Measurements from ENCODE around the gene PDCD7. TPM values are rescaled to one million over a fixed set of nuclear protein-coding genes. Genes with fewer than 3 reads are reported as not detected.

Gene PDCD7
- total and polyA plus RNA-seq, 10 donors: 9.8 to 27.3 (median 22.1) TPM

- intact Hi-C loops (cut with DNase I; ENCODE audit: low total_unique reads): no loop called here
- TF ChIP-seq POLR2A (IDR thresholded peaks at IDR 0.05) (no peak), POLR2AphosphoS5 (IDR thresholded peaks at IDR 0.05) (no peak), CTCF (IDR thresholded peaks at IDR 0.05 in 8 of 11, conservative IDR thresholded peaks at IDR 0.05 in 3 of 11) (no peak)
- no peaks in the 10 kb centered on the region for H3K4me1 ChIP-seq
- H3K9me3 ChIP-seq: no peaks in the 10 kb centered on the region
- no peak within 1 kb of the TSS for H3K4me3 ChIP-seq
- no peak within 1 kb of the TSS for H3K27ac ChIP-seq
- peaks cover 4 to 90% (median 52%) of the 10 kb centered on the region in 6 donors for H3K36me3 ChIP-seq
- no peak for DNase-seq
- 92 to 96% (median 95%) methylated on average over 2 of the region's 2 CpGs for WGBS, 5 donors
- no peaks in the 10 kb centered on the region for H3K27me3 ChIP-seq (replicated peaks in 1 of 7)
Measured at GRCh38 chr15:65115086-65115485, 18.5 kb downstream of the PDCD7 start, which contains the start of gene UBAP1L. Gene UBAP1L (minus strand): TSS chr15:65115200. CDS start chr15:65106215, 8,985 bp downstream.

- H3K4me3 ChIP-seq: no peak overlapping the region
- TF ChIP-seq CTCF (IDR thresholded peaks at IDR 0.05 in 8 of 11, conservative IDR thresholded peaks at IDR 0.05 in 3 of 11) (no peak), POLR2A (IDR thresholded peaks at IDR 0.05) (no peak), POLR2AphosphoS5 (IDR thresholded peaks at IDR 0.05) (no peak)
- peaks cover 0 to 64% (median 19%) of the 10 kb centered on the region in 6 donors for H3K36me3 ChIP-seq
- no peaks in the 10 kb centered on the region for H3K9me3 ChIP-seq
- H3K4me1 ChIP-seq: no peaks in the 10 kb centered on the region
- DNase-seq: no peak
- intact Hi-C loops (cut with DNase I; ENCODE audit: low total_unique reads): no loop called here
- 54 to 75% (median 63%) methylated on average over 3 of the region's 3 CpGs for WGBS, 5 donors
- H3K27ac ChIP-seq: peak overlapping the region in 1 of 8 donors; percentile 21
- H3K27me3 ChIP-seq (replicated peaks in 1 of 7): no peaks in the 10 kb centered on the region
Measured at GRCh38 chr15:65110676-65111292, 22.8 kb downstream of the PDCD7 start.

GRCh38 chr15:65106011-65106590, 27.5 kb downstream of the PDCD7 start:
- H3K27me3 ChIP-seq (replicated peaks in 1 of 7): no peaks in the 10 kb centered on the region
- 73 to 80% (median 76%) methylated on average over 6 of the region's 6 CpGs for WGBS, 5 donors
- intact Hi-C loops (cut with DNase I; ENCODE audit: low total_unique reads): no loop called here
- no peak for DNase-seq
- no peak for TF ChIP-seq POLR2AphosphoS5 (IDR thresholded peaks at IDR 0.05)
- TF ChIP-seq CTCF (IDR thresholded peaks at IDR 0.05 in 8 of 11, conservative IDR thresholded peaks at IDR 0.05 in 3 of 11): no peak
- TF ChIP-seq POLR2A (IDR thresholded peaks at IDR 0.05): no peak
- peaks cover 0 to 63% (median 24%) of the 10 kb centered on the region in 6 donors for H3K36me3 ChIP-seq
- H3K9me3 ChIP-seq: no peaks in the 10 kb centered on the region
- no peak overlapping the region for H3K27ac ChIP-seq
- H3K4me3 ChIP-seq: no peak overlapping the region
- peaks cover 0 to 8% (median 1%) of the 10 kb centered on the region in 6 donors for H3K4me1 ChIP-seq

GRCh38 chr15:65105038-65105437, 28.6 kb downstream of the PDCD7 start:
- Histone ChIP-seq H3K27ac (no peak overlapping the region), H3K9me3 (no peaks in the 10 kb centered on the region), H3K27me3 (replicated peaks in 1 of 7) (no peaks in the 10 kb centered on the region), H3K4me3 (no peak overlapping the region), H3K36me3 (peaks cover 0 to 74% (median 27%) of the 10 kb centered on the region in 6 donors), H3K4me1 (peaks cover 0 to 9% (median 1%) of the 10 kb centered on the region in 6 donors)
- no peak for DNase-seq
- TF ChIP-seq CTCF (IDR thresholded peaks at IDR 0.05 in 8 of 11, conservative IDR thresholded peaks at IDR 0.05 in 3 of 11) (no peak), POLR2AphosphoS5 (IDR thresholded peaks at IDR 0.05) (no peak), POLR2A (IDR thresholded peaks at IDR 0.05) (no peak)
- 90 to 96% (median 95%) methylated on average over 5 of the region's 5 CpGs for WGBS, 5 donors
- intact Hi-C loops (cut with DNase I; ENCODE audit: low total_unique reads): no loop called here
